ENCODE results near the gene PARD3. TPM values are rescaled to one million over a fixed set of nuclear protein-coding genes. Genes with fewer than 3 reads are reported as not detected.

PARD3 gene
- total RNA-seq, 1 donor from 2014 or later = 20.6 TPM

GRCh38 chr10:34575882-34576281 lies 239.2 kb downstream of the PARD3 start:
- no peak for DNase-seq

DNA sequence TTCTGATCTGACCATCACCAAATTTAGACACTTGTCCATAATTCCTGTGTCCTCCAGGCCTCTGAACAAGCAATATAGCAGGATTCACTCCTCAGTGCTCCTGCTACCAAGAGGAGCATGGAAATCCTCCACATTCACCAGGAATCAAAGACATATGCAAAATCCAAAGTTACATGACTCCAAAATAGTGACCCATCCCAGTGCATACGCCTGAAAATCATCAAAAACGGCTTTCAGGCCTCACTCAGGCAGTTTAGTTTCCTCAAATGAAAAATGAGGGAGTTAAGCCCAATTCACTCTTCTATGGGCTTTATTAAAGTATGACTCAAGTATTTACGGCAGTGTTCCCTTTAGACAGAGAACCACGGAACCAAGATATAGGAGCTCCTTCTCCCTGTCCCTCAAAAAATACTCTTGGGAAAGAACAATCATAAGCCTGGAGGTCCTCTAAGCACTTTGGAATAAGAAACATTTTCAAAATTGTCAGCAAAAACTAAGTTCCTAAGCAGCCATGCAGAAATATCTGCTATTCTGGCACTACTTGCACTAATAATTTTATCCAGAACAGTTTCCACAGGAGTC lies 240.7 kb downstream of the PARD3 start:
- DNase-seq = no peak

GRCh38 chr10:34570887-34571286 lies 244.2 kb downstream of the PARD3 start:
- no peak for DNase-seq

GRCh38 chr10:34567659-34568253 lies 247.3 kb downstream of the PARD3 start:
- DNase-seq = no peak

- DNase-seq = no peak
Observed at GRCh38 chr10:34565934-34566333, 249.2 kb downstream of the PARD3 start.

DNA sequence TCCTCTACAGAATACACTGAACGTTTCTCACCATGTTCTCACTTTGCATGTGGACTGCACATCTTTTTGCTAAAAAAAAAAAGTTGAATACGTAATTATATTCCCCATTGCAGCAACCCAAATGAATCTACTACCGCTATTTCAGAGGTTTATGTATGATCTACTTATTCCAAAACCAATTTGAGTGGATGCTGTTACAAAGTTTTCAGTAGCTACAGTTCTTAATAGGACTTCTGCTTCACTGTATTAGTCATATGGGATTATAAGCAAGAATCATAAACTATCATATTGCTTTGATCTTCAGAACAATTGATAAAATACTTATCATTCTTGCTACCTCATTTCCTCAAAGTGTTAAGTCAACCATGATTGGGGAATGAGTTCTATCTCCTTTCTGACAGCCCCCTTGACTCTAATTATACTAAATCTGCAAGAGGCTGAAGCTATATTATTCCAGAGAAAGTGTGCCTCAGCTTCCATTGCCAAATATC lies 257.0 kb downstream of the PARD3 start:
- DNase-seq = no peak

- DNase-seq = no peak
Observed at GRCh38 chr10:34557173-34557572, 257.9 kb downstream of the PARD3 start.

DNA sequence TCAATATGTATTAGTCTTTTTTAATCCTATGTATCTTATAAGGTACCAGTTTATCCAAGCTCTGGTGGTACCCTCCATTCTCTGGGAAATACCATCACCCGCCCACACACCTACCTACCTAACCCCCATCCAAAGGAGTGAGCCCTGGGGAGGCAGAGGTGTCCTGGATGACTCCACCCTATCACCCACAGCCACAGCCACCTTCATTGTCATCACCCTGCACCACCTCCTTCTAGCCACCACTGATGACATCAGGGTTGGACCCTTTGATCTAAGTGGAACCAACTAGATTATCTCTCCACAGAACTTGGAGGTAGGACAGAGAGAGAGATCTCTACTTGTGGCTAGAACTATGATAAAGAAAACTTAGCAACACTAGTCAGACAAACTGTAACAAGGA lies 259.4 kb downstream of the PARD3 start:
- no peak for DNase-seq

GRCh38 chr10:34553747-34554146 lies 261.3 kb downstream of the PARD3 start:
- no peak for DNase-seq

DNA sequence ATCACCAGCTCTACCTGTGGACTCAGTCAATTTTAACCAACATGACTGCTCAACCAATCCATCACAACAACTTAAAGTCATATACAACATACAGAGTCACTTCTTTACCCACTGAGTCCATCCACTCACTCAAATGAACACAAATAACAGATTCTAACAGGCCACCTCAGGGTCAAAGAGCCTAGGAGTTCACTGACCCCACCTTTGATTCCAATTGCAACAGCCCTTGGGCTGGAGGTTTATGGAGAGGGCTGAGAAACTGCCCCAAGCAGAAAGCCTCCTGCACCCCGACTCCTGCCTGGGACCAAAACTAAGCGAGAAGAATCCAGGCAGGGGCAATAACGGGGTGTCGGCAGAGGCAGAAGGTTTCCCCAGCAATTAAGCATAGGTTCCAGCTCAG lies 263.8 kb downstream of the PARD3 start:
- DNase-seq = no peak

- DNase-seq = no peak
Observed at GRCh38 chr10:34549953-34550352, 265.1 kb downstream of the PARD3 start.

GRCh38 chr10:34549001-34549400 lies 266.1 kb downstream of the PARD3 start:
- DNase-seq = no peak

DNA sequence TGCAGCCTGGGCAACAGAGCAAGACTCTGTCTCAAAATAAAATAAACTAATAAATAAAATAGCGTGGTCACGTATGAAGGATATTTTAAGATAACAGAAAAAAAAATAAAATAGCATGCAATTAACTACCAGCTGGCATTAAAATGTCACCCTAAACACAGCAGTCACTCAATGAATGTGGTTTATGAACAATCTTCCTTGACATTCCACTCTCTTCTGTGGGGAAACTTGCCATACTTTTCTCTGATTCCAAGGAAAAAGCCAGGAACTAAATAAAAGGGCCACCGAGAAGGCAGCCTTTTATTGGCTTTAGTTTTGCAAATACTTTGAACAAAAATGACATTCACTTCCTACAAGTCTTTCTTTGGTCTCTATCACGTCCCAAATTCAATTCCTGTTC lies 266.6 kb downstream of the PARD3 start:
- no peak for DNase-seq

DNA sequence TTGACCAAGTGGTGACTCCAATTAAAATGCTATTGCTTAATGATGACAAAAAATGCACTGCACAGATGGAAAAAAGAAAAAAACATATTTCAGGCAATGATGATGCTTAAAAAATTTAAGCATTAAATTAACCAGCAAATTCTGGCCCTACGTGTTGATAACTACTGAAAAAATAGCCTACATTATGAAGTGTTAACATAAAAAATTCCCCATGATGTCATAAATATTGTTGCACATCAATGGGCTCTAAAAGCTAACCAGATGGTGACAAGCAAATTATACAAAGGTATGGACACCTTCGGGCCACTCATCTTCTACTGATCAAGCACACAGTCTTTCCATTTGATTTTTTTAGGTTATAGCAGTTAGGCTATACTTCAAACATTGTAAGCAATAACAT lies 267.4 kb downstream of the PARD3 start:
- no peak for DNase-seq

DNA sequence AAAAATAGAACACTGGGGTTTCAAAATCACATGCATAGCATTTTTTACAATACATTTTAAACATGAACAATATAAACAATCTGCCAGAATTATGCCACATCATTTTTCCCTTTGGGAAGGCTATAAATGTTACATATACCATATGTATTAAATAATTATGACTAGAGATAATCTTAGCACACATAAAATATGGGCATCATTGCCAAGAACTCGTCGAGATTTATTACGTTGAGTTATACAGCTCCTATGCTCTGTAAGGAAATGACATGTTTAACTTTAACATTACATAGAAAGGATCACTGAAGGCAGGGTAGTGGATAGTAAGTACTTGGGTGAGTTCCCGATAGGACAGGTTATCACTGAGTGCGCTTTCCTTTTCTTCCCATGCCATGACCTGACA lies 267.8 kb downstream of the PARD3 start:
- DNase-seq = no peak

- no peak for DNase-seq
Observed at GRCh38 chr10:34544400-34544799, 270.7 kb downstream of the PARD3 start.

- no peak for DNase-seq
Observed at GRCh38 chr10:34543716-34544115, 271.4 kb downstream of the PARD3 start.

DNA sequence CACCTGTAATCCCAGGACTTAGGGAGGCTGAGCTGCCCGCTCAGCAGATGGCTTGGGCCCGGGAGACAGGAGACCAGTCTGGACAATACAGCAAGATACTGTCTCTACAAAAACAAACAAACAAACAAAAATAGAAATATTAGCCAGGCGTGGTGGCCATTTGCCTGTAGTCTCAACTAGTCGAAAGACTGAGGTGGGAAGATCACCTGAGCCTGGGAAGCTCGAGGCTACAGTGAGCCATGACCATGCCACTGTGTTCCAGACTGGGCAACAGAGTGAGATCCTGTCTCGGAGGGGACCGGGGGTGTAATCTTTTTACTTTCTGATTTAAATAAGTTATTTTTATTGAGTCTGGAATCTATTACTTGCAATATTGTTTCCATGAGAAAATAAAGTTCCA lies 274.6 kb downstream of the PARD3 start:
- no peak for DNase-seq

GRCh38 chr10:34539533-34540315 lies 275.4 kb downstream of the PARD3 start:
- DNase-seq = no peak

GRCh38 chr10:34538281-34538829 lies 276.7 kb downstream of the PARD3 start:
- DNase-seq = no peak

DNA sequence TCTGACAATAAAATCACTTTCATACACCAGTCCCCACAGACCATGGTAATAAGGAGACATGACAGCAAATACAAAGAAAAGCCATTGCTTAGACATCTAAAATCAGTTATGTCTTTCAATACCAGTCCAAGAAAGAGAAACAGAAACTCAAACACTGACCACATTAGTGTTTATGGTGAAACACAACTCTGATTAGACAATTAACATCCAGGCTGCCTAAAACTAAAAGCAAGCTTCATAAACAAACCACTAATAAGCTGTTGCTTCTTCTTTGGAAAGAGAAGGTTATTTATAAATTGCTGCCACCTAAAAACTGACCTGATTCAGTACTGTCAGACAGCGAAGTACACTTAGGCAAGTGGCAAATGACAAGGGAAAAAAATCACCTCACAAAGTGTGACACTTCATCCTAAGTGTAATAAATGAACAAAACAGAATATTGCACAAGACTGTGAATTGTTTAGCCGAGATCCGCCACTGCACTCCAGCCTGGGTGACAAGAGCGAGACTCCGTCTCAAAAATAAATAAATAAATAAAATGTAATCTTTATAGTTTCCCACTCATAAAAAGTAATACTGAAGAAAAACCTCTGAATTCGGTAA lies 277.4 kb downstream of the PARD3 start:
- no peak for DNase-seq

GRCh38 chr10:34535872-34536271 lies 279.2 kb downstream of the PARD3 start:
- DNase-seq = no peak

DNA sequence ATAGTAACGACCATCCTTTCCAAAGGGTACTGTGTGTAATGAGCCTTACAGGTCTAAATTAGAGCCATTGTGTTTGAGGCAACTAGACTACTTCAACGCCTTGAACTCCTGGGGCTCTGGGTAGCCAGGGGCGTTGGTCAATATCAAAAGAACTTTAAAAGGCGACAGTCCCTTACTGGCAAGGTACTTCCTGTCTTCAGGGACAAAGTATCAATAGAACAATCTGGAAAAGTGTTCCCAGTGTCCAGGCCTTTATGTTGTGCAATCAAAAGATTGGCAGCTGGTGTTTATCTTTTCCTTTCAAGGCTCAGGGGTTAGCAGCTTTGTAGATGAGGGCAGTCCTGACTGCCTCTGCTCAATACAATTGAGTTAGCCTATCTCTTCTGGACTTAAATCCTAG lies 284.3 kb downstream of the PARD3 start:
- no peak for DNase-seq

Data from occipital lobe (tissue), 2 donors.